Left kidney (tissue), 2 donors: ENCODE results near the gene ANKRD6. TPM values are rescaled to one million over a fixed set of nuclear protein-coding genes. Genes with fewer than 3 reads are reported as not detected.

Source experiments
- DNase-seq: peaks from one replicate; pipeline ENCODE4 v3.0.0-alpha.2; 2013
- polyA plus RNA-seq: library from polyadenylated mRNA; unstranded; fragments of 120-200 nt; gene quantifications from one replicate; pipeline ENCODE4 v1.2.1, GENCODE V29; 2013; ENCODE audit not compliant: insufficient read length

The ANKRD6 gene
- polyA plus RNA-seq, 1 donor, result 36.5 TPM

GRCh38 chr6:89649682-89650081 lies 216.7 kb downstream of the ANKRD6 start:
- DNase-seq, result no peak

GRCh38 chr6:89650579-89650978 lies 217.6 kb downstream of the ANKRD6 start:
- no peak for DNase-seq

DNA sequence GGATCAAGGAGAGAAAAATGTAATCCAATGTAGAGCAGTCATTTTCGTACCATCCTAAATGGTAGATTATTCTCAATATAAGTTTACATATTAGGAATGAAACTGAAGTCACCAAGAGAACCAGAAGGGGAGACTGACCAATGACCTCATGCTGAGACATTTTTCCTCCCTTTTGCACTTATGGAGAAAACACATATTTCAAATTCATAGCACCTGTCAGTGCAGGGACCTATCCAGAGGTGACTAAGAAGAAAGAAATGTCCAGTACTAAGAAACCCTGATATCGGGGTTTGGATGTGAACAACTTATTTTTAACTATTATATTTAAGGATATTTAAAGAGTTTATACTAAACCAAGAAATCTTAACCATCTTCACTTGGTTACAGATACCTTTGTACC lies 222.2 kb downstream of the ANKRD6 start:
- DNase-seq, result no peak

- DNase-seq, result no peak
Observed at GRCh38 chr6:89657445-89658158, 224.7 kb downstream of the ANKRD6 start.

- no peak for DNase-seq
Observed at GRCh38 chr6:89660981-89661380, 228.0 kb downstream of the ANKRD6 start.

DNA sequence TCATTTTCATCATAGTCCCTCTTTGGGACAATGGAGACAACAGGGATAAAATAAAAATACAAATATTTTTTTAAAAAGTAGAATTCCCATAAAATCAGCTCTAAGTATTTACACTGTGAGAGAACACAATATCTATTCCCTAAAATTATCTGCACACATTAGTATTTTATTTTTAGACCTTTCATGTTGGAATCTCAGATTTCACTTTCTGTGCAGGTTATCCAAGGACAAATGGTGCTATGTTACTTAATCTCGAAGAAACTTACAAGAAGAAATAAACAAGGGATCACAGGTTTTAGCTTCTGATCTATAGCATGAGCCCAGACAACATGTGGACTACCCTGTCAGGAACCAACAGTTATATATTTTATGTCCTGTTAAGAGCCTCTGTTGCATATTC lies 228.6 kb downstream of the ANKRD6 start:
- no peak for DNase-seq

GRCh38 chr6:89662659-89663223 lies 229.8 kb downstream of the ANKRD6 start:
- DNase-seq, result no peak

- no peak for DNase-seq
Observed at GRCh38 chr6:89667872-89668556, 235.1 kb downstream of the ANKRD6 start.

- DNase-seq, result no peak
Observed at GRCh38 chr6:89669002-89669401, 236.1 kb downstream of the ANKRD6 start.

- no peak for DNase-seq
Observed at GRCh38 chr6:89670935-89671565, 238.1 kb downstream of the ANKRD6 start.

- no peak for DNase-seq
Observed at GRCh38 chr6:89675949-89676748, 243.2 kb downstream of the ANKRD6 start.

DNA sequence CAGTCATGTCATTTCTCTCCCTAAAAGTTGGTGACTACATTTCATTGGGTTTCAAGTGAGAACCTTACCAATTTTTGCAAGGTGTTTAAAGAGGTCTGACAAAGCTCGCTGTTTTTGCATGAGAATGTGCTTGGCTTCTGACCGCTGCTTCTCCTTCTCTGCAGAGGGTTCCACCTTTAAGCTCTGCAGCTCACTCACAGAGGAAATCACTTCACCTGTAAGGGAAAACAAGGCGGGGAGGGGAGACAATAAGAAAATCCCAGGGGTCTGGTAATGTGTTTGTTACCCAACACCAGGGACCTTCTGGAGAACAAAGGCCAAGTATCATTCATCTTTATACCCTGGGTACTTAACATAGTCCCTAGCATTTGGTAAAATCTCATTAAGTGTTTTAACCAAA lies 245.6 kb downstream of the ANKRD6 start:
- no peak for DNase-seq

DNA sequence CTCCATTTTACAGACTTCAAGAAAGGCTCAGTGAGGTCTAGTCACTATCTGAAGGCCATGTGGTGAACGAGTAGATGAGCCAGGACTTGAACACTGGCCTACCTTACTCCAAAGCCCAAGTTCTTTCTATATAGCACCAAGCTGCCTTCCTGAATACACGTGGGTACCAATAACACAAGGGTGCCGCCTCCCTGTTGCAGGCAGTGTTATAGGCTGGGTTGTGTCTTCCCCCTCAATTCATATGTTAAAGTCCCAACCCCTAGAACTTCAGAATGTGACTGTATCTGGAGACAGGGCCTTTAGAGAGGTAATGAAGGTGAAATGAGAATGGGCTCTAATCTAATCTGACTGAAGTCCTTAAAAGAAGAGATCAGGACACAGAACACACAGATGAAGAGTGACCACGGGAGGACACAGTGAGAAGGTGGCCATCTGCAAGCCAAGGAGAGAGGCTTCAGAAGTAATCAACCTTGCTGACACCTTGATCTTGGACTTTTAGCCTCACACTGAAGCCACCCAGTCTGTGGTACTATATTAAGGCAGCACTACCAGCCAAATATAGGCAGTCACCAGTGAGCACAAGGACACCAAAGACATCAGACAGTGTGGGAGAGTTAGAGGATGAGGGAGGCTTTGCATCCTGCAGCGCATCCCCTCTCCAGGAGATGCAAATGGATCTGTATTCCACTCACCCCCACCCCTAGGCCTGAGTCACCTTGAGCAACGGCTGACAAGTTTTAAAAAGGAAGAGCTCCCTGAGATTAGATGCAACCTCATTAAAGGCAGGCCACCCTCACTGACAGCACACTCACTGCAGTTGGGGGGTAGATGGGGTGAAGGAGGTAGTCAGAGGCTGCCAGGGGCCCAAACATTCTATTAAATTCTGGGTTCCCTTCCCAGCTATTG lies 246.5 kb downstream of the ANKRD6 start:
- DNase-seq, result no peak

- DNase-seq, result no peak
Observed at GRCh38 chr6:89680150-89680549, 247.2 kb downstream of the ANKRD6 start.

DNA sequence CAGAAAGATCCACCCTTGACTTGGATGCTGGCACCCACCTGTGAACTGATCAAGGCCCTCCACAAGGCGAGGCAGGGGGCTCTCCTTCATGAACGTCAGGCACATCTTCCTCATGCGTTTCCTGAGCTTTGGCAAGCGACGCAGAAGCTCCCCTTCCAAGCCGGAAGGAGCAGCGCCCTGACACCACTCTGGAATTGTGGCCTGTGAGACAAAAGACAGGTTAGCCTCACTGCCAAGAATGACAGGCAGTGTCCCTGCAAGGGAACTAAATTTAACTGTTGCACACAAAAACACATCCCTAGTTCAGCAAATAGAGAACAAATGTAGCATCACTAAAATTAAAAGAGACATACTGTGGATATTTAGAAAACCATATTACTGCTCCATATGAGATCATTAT lies 247.6 kb downstream of the ANKRD6 start:
- no peak for DNase-seq

DNA sequence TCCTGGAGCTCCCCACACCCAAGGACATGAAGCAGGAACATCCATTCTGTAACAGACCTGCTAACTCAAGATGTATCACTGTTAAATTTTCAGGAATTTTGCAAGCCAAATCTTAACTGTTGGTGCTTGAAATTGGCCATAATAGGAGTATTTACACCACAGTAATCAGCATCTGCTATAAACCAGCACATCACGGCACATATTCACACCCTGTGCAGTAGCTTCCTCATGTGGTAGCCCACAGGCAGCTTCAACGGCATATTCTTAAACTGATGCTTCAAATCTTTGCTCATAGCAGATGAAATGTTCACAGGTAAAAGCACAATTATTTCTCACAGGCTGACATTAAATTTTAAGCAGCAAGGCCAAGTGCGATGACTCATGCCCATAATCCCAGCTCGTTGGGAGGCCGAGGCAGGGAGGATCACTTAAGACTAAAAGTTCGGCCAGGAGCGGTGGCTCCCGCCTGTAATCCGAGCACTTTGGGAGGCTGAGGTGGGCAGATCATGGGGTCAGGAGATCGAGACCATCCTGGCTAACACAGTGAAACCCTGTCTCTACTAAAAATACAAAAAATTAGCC lies 249.1 kb downstream of the ANKRD6 start:
- no peak for DNase-seq

- DNase-seq, result no peak
Observed at GRCh38 chr6:89682991-89683390, 250.0 kb downstream of the ANKRD6 start.
